GM12875 (cell line): Measurements from ENCODE around the gene MARCHF10.
"Not testable (repeated sequence)": the region's sequence is repeated elsewhere in the genome, so short reads cannot be mapped to it uniquely, and the experiment has no call there.

Experiments used
- H3K4me3 ChIP-seq: one replicate; pipeline ENCODE4 v1.5.1; 2011; ENCODE audit warnings: low read depth, low read length, control low read depth
- CTCF ChIP-seq: IDR thresholded peaks from 2 replicates; pipeline ENCODE4 v1.5.1; 2011; ENCODE audit warnings: low read depth, mild to moderate bottlenecking, control low read depth, inconsistent platforms, low read length, moderate library complexity, borderline replicate concordance; ENCODE audit not compliant: insufficient read depth

The MARCHF10 gene

DNA sequence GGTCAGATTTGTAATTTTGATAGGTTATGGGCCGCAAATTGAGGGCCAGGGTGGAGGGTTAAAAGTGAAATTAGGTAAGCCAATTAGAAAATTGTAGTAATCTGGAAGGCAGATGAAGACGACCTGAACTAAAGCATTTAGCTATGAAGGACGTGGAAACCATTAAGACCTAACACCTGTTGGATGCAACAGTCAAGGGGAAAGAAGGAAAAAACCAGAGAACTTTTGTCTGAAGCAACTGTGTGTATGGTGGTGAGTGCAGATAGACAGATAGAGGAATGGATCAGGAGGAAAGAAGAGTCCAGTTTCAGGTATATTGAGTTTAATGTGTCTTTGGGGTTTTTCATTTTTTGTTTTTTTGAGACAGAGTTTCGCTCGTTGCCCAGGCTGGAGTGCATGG lies 40.2 kb upstream of the MARCHF10 start:
- TF ChIP-seq CTCF, result no peak

GRCh38 chr17:62847426-62847825 lies 39.3 kb upstream of the MARCHF10 start:
- TF ChIP-seq CTCF, result no peak
- no peak overlapping the region for H3K4me3 ChIP-seq

More for the DNA sequence above, 40.2 kb upstream of the MARCHF10 start:
- H3K4me3 ChIP-seq, result no peak overlapping the region

DNA sequence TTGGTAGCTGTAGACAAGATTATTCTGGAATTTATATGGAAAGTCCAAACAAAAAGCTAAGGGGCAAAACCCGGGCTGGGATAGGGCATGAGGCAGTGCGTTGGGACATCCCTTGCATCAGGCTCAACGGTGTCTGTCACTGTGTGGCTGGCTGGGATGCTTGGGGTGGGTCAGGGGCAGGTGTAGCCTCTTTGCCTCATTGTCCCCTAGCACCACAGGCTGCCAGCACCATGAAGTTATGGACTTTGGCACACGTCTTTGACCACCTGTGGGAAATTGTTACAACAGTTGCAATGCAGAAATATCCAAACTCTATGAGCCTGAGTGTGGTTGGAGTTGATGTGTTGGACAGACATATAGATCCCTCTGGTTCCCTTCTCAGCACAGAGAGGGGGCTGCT lies 32.8 kb upstream of the MARCHF10 start:
- no peak overlapping the region for H3K4me3 ChIP-seq
- no peak for TF ChIP-seq CTCF

GRCh38 chr17:62833816-62834215 lies 25.7 kb upstream of the MARCHF10 start:
- H3K4me3 ChIP-seq, result not testable (repeated sequence)

GRCh38 chr17:62832405-62832804 lies 24.3 kb upstream of the MARCHF10 start:
- no peak for TF ChIP-seq CTCF
- no peak overlapping the region for H3K4me3 ChIP-seq

DNA sequence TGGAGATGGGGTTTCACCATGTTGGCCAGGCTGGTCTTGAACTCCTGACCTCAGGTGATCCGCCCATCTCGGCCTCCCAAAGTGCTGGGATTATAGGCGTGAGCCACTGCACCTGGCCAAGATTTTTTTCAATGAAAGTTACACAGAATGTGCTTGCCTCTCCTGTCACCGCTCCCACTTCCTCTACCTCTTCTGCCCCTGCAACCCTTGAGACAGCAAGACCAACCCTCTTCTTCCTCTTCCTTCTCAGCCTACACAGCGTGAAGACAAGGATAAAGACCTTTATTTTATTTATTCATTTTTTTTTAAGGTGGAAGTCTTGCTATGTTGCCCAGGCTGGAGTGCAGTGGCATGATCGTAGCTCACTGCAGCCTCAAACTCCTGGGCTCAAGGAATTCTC lies 23.0 kb upstream of the MARCHF10 start:
- not testable (repeated sequence) for H3K4me3 ChIP-seq

DNA sequence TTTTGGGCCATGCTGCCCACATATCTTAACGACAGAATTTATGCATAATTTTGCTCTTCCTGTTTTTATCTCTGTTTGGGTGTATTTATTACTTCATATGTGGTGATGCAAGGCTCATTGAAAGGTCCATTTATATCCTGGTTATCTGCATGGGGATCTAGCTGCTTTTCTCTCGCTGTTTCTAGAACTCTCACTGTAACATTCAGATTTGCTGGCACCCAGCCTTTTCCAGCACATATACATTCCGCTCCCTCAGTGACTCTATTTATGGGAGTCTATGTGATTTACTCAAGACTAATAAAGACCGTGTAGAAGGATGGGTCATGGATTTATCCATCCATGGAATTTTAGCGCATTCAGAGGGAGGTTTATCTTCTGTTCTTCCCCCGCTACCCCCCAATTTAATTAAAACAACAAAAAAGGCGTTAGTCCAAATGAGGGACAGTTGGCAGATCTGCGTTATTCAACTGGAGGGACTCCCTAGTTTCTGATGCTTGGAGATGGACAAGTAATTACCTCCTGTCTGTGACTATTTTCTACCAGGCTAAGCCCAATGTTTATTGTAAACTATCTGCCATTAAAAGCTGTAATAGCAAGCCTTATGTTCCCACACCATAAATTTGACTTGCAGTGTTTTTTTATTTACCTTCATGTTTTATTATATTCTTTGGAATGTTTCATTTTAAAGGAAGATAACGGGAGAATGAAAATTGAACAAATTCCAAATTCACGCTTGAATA lies 19.8 kb upstream of the MARCHF10 start:
- H3K4me3 ChIP-seq, result no peak overlapping the region
- no peak for TF ChIP-seq CTCF

GRCh38 chr17:62826956-62827355 lies 18.8 kb upstream of the MARCHF10 start:
- TF ChIP-seq CTCF, result no peak
- no peak overlapping the region for H3K4me3 ChIP-seq
